Tibial artery (tissue), 4 donors: ENCODE results near the gene CLEC10A.

Experiments
- DNase-seq, 2 donors: peaks; one replicate each; pipeline ENCODE4 v3.0.0-alpha.2; 2019
- H3K27ac ChIP-seq, 2 donors: fragments of 200-600 bp; sonication (generic) in 1 of 2; 1 replicate in 1 of 2; 2 replicates in 1 of 2; pipeline ENCODE4 v1.5.1; 2018 to 2019; ENCODE audit warnings: mild to moderate bottlenecking in 1 of 2
- H3K27me3 ChIP-seq, 2 donors: fragments of 200-600 bp; sonication (generic) in 1 of 2; one replicate each; pipeline versions ENCODE4 v1.5.1 to v1.6.0; 2016 to 2019
- H3K36me3 ChIP-seq, 3 donors: fragments of 200-600 bp; sonication (generic) in 2 of 3; one replicate each; pipeline ENCODE4 v1.5.1; 2016 to 2019; ENCODE audit warnings: mild to moderate bottlenecking in 2 of 3
- H3K4me1 ChIP-seq, 4 donors: fragments of 200-600 bp; sonication (generic) in 2 of 4; 1 replicate in 3 of 4; 2 replicates in 1 of 4; pipeline ENCODE4 v1.5.1; 2016 to 2019
- H3K4me3 ChIP-seq, 2 donors: fragments of 200-600 bp; sonication (generic) in 1 of 2; 1 replicate in 1 of 2; 2 replicates in 1 of 2; pipeline ENCODE4 v1.5.1; 2018 to 2019; ENCODE audit warnings: mild to moderate bottlenecking in 2 of 2
- H3K9me3 ChIP-seq, 3 donors: fragments of 200-600 bp; sonication (generic) in 1 of 3; one replicate each; pipeline ENCODE4 v1.5.1; 2016 to 2019
- intact Hi-C: fragments of 100-400 bp; cut with DNase I; formaldehyde crosslinking; loops from one replicate; pipeline ENCODE4 v1.15.0; 2023; ENCODE audit warnings: low total_unique reads
- TF ChIP-seq, protein P1 (sequence below), 2 experiments: fragments of 200-600 bp in 1 of 2; fragments of 450-650 bp in 1 of 2; IDR thresholded peaks; one replicate each; pipeline ENCODE4 v1.5.1; 2017 to 2019; ENCODE audit warnings: antibody characterized with exemption in 2 of 2, mild to moderate bottlenecking in 1 of 2, moderate library complexity in 1 of 2

The CLEC10A gene

GRCh38 chr17:7083592-7083991 is 3.5 kb upstream of the CLEC10A start:
- Histone ChIP-seq H3K27ac (no peak overlapping the region), H3K27me3 (peaks cover 0 to 9% of the 10 kb centered on the region in 2 donors), H3K9me3 (no peaks in the 10 kb centered on the region), H3K36me3 (no peaks in the 10 kb centered on the region), H3K4me1 (peaks cover 0 to 4% (median 0%) of the 10 kb centered on the region in 4 donors), H3K4me3 (no peak overlapping the region)
- peak in 1 of 2 donors; percentile 4 for DNase-seq
- TF ChIP-seq, protein P1, sequence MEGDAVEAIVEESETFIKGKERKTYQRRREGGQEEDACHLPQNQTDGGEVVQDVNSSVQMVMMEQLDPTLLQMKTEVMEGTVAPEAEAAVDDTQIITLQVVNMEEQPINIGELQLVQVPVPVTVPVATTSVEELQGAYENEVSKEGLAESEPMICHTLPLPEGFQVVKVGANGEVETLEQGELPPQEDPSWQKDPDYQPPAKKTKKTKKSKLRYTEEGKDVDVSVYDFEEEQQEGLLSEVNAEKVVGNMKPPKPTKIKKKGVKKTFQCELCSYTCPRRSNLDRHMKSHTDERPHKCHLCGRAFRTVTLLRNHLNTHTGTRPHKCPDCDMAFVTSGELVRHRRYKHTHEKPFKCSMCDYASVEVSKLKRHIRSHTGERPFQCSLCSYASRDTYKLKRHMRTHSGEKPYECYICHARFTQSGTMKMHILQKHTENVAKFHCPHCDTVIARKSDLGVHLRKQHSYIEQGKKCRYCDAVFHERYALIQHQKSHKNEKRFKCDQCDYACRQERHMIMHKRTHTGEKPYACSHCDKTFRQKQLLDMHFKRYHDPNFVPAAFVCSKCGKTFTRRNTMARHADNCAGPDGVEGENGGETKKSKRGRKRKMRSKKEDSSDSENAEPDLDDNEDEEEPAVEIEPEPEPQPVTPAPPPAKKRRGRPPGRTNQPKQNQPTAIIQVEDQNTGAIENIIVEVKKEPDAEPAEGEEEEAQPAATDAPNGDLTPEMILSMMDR (IDR thresholded peaks at IDR 0.05), result no peak
- intact Hi-C loops, result no loop called here

- DNase-seq, result peak in 1 of 2 donors; percentile 54
- no peaks in the 10 kb centered on the region for H3K9me3 ChIP-seq
Measured at GRCh38 chr17:7081341-7082062, 1.5 kb upstream of the CLEC10A start.

GRCh38 chr17:7080456-7081041 is 498 bp upstream of the CLEC10A start:
- Histone ChIP-seq H3K27ac (no peak overlapping the region), H3K4me3 (no peak overlapping the region), H3K27me3 (peaks cover 0 to 2% of the 10 kb centered on the region in 2 donors), H3K9me3 (no peaks in the 10 kb centered on the region), H3K4me1 (peaks cover 0 to 4% (median 0%) of the 10 kb centered on the region in 4 donors), H3K36me3 (no peaks in the 10 kb centered on the region)
- TF ChIP-seq, protein P1 (IDR thresholded peaks at IDR 0.05), result no peak
- intact Hi-C loops, result no loop called here
- peak; percentile 72 to 78 for DNase-seq

More at GRCh38 chr17:7081341-7082062, 1.5 kb upstream of the CLEC10A start:
- H3K27ac ChIP-seq, result no peak overlapping the region
- H3K36me3 ChIP-seq, result no peaks in the 10 kb centered on the region
- H3K4me1 ChIP-seq, result peaks cover 0 to 4% (median 0%) of the 10 kb centered on the region in 4 donors
- TF ChIP-seq, protein P1 (IDR thresholded peaks at IDR 0.05), result no peak
- peaks cover 0 to 3% of the 10 kb centered on the region in 2 donors for H3K27me3 ChIP-seq
- intact Hi-C loops, result no loop called here
- H3K4me3 ChIP-seq, result no peak overlapping the region

DNA sequence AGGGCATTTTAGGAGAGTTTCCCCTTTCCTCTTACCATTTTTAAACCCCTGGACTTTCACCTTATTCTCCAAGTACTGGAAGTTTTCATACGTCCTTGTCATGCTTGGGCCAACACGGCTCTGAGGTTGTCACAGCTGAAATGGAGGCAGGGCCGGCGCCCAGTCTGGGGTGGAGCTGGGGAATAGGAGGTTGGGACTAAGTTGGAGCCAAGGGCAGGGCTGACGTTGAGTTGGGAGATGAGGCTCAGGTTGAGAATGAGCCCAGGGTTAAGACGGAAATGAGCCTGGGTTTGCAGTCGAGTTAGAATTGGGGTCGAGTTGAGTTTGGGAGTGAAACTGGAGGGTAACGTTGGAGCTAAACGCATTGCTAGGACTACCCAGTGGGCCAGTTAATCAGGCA is 1.3 kb downstream of the CLEC10A start:
- intact Hi-C loops, result no loop called here
- H3K27ac ChIP-seq, result no peak overlapping the region
- no peak overlapping the region for H3K4me3 ChIP-seq
- no peak for DNase-seq
- H3K27me3 ChIP-seq, result no peaks in the 10 kb centered on the region
- H3K4me1 ChIP-seq, result peaks cover 0 to 4% (median 0%) of the 10 kb centered on the region in 4 donors
- H3K9me3 ChIP-seq, result no peaks in the 10 kb centered on the region
- TF ChIP-seq, protein P1 (IDR thresholded peaks at IDR 0.05), result no peak
- H3K36me3 ChIP-seq, result no peaks in the 10 kb centered on the region

GRCh38 chr17:7077911-7078546 is 2.0 kb downstream of the CLEC10A start:
- H3K9me3 ChIP-seq, result no peaks in the 10 kb centered on the region
- no peak overlapping the region for H3K27ac ChIP-seq
- no peak overlapping the region for H3K4me3 ChIP-seq
- H3K4me1 ChIP-seq, result peaks cover 0 to 4% (median 0%) of the 10 kb centered on the region in 4 donors
- intact Hi-C loops, result no loop called here
- TF ChIP-seq, protein P1 (IDR thresholded peaks at IDR 0.05), result no peak
- H3K36me3 ChIP-seq, result no peaks in the 10 kb centered on the region
- H3K27me3 ChIP-seq, result no peaks in the 10 kb centered on the region
- no peak for DNase-seq
